ENCODE measurements around the gene CCNO.

Gene CCNO

GRCh38 chr5:55232985-55233928 lies at the start of gene CCNO:
CCNO (minus strand) TSS chr5:55233608; CDS start chr5:55233523, 85 bp downstream.
- DNase-seq (ENCODE audit: low read depth, low spot score) = peak; percentile 54

- no peak for DNase-seq (ENCODE audit: low read depth, low spot score)
Observed at GRCh38 chr5:55278778-55279177, 45.4 kb upstream of the CCNO start.

- no peak for DNase-seq (ENCODE audit: low read depth, low spot score)
Observed at GRCh38 chr5:55276771-55277170, 43.4 kb upstream of the CCNO start.

GRCh38 chr5:55258339-55258738 lies 24.9 kb upstream of the CCNO start:
- DNase-seq (ENCODE audit: low read depth, low spot score) = no peak

- DNase-seq (ENCODE audit: low read depth, low spot score) = no peak
Observed at GRCh38 chr5:55254802-55255201, 21.4 kb upstream of the CCNO start.

- no peak for DNase-seq (ENCODE audit: low read depth, low spot score)
Observed at GRCh38 chr5:55250064-55250463, 16.7 kb upstream of the CCNO start.

GRCh38 chr5:55241746-55242145 lies 8.3 kb upstream of the CCNO start:
- no peak for DNase-seq (ENCODE audit: low read depth, low spot score)

- no peak for DNase-seq (ENCODE audit: low read depth, low spot score)
Observed at GRCh38 chr5:55236800-55237199, 3.4 kb upstream of the CCNO start.

GRCh38 chr5:55234121-55234700 lies 803 bp upstream of the CCNO start:
- no peak for DNase-seq (ENCODE audit: low read depth, low spot score)

GRCh38 chr5:55232271-55232984 lies 980 bp downstream of the CCNO start:
- DNase-seq (ENCODE audit: low read depth, low spot score) = no peak

- no peak for DNase-seq (ENCODE audit: low read depth, low spot score)
Observed at GRCh38 chr5:55231919-55232270, 1.5 kb downstream of the CCNO start.

GRCh38 chr5:55231029-55231918 lies 2.1 kb downstream of the CCNO start:
- no peak for DNase-seq (ENCODE audit: low read depth, low spot score)

GRCh38 chr5:55230086-55230629 lies 3.2 kb downstream of the CCNO start:
- no peak for DNase-seq (ENCODE audit: low read depth, low spot score)

- DNase-seq (ENCODE audit: low read depth, low spot score) = no peak
Observed at GRCh38 chr5:55227664-55228430, 5.6 kb downstream of the CCNO start.

GRCh38 chr5:55226934-55227663 lies 6.3 kb downstream of the CCNO start, which contains the start of gene MCIDAS:
MCIDAS (minus strand) TSS chr5:55227315; CDS start chr5:55227138, 177 bp downstream.
- no peak for DNase-seq (ENCODE audit: low read depth, low spot score)

- no peak for DNase-seq (ENCODE audit: low read depth, low spot score)
Observed at GRCh38 chr5:55226027-55226933, 7.1 kb downstream of the CCNO start.

- DNase-seq (ENCODE audit: low read depth, low spot score) = no peak
Observed at GRCh38 chr5:55225346-55225745, 8.1 kb downstream of the CCNO start.

GRCh38 chr5:55223812-55224240 lies 9.6 kb downstream of the CCNO start:
- DNase-seq (ENCODE audit: low read depth, low spot score) = no peak
